Fibroblast of skin of back (primary cell): ENCODE results near the gene ATP13A3.
A peak's percentile ranks its signal among the peaks of the same experiment; 100 is the strongest.

Experiments
- DNase-seq: peaks from one replicate; pipeline ENCODE4 v3.0.0-alpha.2; 2013

The ATP13A3 gene

DNA sequence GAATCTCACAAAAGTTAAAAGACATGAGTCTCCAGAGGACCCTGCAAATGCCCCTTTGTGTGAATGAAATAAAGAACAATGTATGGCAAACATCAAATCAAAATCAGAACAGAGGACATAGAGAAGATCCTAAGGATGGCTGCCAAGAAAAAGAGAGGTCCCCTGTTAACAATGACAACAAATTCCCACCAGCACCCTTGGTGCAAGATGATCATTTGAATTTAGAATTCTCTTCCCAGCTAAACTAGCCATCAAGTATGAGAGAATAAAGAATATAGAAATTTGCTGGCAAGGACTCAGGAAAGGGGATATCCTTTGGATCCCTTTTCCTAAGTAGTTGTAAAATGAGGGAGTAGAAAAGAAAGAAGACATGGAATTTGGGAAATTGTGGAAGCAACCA, 96.0 kb downstream of the ATP13A3 start:
- DNase-seq: no peak

DNA sequence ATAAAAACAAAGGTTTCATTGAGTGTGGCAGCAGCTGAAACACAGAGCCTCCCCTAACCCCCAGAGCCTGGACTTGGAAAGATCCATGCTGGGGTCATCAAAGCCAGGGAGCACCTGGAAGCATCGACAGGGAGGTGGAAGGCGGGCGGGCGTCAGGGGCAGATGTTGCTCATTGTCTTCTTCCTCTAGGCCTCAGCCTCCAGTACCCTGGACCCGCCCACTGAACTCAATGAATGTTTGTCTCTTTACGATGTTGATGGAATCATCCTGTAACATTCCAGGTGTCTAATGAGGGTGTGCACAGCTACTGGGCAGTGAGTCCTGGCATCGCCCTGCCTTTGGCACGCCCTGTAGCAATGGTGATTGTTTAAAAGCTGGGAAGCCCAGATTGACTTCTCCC, 97.5 kb downstream of the ATP13A3 start:
- no peak for DNase-seq

DNA sequence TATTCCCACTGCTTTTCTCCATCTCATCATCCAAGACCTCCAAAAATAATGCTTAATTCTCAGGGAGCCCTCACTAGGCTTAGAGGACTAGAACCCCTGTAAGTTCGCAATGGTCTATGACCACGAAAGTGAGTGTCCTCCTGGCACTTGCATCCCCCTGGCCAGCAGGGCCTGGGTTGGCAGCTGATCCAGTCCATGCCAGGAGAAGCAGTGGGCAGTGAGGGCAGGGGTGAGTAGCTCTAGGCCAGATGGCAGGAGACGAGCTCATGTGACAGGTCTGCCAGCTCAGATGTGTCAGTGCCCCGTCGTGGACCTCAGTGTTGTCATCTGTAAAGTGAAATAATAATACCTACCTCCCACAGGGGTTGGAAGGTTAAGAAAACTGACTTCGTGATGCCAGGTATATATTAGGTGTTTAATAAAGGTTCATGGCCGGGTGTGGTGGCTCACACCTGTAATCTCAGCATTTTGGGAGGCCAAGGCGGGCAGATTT, 98.8 kb downstream of the ATP13A3 start:
- no peak for DNase-seq

DNA sequence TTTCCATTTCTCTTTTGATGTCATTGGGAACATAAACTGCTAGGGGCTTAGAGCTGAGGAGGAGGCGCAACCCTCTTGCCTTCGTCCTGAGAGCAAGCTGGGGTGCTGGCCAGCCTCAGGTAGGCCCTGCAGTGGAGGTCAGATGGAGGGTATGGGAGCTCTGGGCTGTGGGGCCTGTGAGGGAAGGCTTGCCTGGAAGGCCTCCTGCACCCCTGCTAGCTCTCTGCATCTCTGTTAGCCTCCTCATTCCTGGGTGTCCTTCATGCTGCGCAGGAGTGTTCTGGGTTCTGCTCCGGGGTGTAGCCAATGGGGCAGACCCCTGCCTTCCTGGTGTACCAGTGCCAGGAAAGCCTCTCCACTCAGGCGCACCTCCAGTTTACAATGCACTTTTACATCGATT, 99.5 kb downstream of the ATP13A3 start:
- no peak for DNase-seq

DNA sequence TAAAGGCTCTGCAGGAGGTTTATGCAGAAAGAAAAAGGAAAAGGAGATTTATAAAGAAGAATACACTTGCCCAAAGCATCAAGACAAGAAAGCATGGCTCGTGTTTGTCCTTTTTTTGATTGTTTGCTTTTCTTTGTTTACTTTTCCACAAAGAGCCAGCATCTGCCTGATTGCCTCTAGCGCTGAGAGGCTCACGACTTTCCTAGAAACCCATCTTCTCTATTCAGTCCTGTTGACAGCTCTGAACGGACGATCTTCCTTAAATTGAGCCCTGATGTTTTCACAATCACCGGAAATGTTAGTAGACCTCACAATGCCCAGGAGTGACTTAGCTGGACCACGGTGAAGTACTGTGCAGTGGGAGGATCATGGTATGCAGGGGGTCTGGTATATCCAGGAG, 100.2 kb downstream of the ATP13A3 start:
- no peak for DNase-seq

DNA sequence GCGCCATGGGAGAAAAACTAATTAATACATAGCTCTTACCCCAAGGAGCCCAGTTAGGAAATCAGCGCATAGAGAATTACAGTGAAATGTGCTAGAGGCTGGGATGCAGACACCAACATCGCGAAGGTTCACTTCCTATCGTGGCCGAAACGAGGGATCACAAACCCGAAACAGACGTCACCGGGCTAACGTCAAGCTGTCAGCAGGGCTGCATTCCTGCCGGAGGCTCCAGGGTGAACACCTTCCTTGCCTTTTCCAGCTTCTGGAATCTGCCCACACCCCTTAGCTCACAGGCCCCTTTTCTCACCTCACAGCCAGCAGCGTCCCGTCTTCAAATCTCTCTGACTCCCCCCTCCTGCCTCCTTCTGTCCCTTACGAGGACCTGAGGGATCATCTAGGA, 100.7 kb downstream of the ATP13A3 start:
- no peak for DNase-seq

DNA sequence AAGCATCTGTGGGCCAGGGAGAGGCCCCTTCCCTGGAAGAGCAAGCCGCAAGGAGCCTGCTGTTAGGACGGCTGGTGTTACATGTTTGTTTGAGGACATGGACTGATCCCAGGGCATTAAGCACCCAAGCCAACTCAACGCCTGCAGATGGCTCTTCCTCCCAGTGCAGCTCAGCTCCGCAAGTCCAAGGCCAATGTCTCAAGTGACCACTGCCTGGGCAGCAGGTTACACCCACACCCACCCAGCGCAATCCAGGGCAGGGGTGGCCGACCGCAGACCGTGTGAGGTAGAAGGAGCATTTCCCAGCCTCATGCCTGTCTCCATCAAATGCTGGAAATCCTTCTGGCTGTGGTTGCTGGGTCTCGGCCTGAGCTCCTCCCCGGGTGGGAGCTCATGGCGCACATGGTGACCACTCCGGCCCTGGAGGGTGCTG, 102.2 kb downstream of the ATP13A3 start:
- no peak for DNase-seq

DNA sequence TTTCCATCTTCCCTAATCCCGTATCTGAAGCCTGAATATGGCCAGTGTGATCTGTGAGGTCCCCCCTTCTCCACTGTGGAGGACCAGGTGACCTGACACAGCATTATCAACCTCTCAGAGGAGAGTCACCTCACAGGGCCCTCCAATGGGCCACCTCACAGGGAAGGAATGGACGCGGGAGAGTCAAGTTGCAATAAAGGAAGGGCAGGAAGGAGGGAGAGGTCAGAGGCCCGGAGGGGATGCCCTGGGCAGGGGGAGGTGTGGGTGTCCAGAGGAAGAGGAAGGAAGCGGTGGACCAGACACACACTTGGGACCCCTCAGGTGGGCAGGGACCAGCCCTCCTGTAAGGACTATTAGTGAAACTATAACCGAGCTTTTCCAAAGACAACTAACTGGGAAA, 102.6 kb downstream of the ATP13A3 start:
- no peak for DNase-seq

DNA sequence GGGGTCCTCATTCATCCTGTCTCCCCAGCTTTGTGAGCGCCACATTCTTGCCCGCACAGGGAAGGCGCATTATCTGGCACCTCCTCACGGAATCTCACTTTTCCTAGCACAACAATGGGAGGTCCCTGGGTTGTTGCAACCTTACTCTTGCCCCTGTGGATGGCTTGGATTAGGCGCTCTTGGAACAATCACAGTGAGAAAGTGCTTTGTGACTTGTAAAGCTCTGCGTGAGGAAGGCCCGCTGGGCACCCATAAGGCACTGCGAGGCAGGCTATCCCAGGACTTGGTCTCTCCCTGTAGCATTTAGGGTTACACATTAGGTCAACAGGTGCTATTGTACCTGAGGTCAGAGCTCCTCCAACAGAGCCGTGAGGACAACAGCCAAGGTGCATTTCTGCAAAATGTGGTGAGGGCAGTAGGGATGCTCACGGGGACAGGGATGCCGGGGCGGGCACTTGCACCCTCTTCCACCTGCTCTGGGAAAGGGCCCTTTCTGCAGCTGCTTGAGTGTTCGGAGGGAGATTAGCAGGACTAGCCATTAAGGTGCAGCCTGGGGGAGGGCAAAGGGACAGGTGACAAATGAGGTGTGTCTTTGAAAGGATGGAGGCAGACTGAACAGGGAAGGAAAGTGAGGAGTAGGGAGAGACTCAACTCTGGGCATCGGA, 103.4 kb downstream of the ATP13A3 start:
- DNase-seq: no peak

DNA sequence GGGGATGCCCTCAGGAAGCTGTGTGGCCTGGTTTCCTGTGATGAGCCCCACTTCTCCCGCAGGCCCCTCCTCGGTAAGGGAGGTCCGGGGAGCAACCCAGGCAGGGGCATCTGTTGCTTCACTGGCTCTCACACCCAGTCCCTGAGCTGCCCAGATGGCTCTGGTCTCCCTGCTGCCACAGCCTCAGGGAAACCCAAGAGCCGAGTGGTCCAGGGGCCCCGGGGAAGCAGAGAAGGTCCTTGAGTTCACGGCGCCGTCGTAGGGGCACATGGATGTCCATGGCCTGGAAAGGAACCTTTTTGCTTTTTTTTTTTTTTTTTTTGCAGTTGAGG, 103.9 kb downstream of the ATP13A3 start:
- no peak for DNase-seq

DNA sequence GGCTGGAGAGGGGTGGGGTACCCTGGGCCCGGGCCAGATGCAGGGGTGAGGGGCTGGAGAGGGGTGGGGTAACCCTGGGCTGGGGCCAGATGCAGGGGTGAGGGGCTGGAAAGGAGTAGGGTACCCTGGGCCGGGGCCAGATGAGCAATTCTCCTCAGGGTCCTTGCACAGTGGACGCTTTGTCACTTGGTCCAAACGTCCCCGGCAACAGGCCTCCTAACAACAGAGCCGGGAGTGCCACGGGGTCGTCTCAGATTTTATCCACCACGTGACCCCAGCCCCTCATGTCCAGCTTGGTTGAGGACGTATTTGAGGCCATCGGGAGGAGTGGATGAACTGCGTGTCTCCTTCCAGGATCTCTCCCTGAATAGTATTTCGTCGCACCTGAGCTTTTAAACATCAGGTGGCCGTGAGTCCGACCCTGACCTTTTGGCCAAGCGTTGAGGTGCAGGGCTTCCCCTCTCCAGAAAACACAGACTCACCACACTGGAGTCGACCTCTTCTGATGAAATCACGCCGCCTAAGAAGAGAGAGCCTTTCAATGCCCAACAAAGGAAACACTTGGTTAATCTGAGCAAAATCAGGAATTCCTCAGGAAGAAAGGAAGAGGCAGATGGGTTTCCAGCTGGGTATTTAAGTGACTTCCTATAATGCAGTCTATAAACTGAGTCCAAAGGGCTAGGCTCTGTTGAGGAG, 104.5 kb downstream of the ATP13A3 start:
- DNase-seq: no peak

DNA sequence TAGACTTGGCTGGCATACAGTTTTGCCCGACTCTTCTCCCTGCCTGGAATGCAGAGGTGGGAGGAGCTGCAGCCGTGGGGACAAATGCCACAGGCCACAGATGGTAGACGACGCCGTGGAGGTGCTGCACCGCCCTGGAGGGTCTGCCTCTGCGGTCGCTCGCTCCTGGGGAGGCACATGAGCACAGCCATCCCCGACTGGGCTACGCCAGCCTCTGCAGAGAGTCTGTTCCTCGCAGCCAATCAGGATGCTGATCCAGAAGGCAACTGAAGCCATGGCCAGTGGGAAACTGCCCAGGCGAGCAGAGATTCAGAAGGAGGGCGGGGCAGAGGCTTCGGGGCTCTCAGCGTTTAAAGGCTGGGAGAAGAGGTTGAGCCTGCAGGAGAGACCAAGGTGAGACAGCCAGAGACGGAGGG, 105.3 kb downstream of the ATP13A3 start:
- DNase-seq: no peak

DNA sequence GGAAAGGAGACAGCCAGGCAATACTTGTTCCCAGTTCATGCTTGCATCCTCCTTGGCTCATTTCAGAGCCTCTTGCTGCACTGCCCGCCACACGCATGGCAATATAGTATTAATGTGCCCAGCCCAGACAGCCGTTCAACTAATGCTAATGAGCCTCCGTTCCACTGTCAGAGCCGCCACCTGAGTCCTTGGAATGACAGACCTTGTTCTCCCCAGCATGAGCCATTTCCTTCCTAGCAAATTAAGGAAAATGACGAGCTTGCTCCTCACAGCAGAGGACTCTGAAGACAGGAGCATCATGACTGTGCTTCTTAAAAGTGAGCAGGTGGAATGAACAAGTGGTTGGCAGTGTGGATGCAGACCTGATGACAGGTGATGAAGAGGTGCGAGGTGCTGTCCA, 106.5 kb downstream of the ATP13A3 start:
- no peak for DNase-seq

DNA sequence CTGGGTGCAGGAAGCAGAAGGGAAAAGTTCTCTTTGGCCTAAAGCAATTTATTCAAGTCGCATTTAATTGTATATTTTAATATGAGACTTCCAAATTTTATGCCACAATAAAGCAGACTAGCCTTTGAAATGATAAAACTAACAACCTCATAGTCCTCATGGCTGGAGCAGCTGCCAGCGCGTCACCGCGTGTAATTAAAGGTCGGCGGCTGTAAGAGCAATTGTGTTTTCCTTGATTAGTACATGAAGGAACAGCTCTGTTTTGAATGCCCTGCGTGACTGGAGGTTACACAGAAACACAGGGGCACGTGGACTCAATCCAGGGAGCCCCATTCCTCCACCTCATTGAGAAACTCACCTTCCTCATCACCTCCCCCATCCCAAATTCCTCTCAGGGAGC, 107.2 kb downstream of the ATP13A3 start:
- no peak for DNase-seq

DNA sequence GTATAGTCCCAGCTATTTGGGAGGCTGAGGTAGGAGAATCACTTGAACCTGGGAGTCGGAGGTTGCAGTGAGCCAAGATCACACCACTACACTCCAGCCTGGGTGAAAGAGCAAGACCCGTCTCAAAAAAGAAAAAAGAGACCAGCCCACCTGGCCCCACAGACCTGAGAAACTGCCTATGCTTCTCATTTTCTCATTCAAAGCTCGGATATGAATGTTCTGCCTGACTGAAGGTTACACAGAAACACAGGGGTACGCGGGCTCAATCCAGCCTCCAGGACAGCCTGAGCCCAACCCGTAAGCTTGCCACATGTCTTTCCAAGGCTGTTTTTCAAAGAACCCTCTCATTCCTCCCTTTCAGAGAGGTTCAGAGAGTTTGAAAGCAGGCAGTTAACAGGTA, 107.6 kb downstream of the ATP13A3 start:
- no peak for DNase-seq

DNA sequence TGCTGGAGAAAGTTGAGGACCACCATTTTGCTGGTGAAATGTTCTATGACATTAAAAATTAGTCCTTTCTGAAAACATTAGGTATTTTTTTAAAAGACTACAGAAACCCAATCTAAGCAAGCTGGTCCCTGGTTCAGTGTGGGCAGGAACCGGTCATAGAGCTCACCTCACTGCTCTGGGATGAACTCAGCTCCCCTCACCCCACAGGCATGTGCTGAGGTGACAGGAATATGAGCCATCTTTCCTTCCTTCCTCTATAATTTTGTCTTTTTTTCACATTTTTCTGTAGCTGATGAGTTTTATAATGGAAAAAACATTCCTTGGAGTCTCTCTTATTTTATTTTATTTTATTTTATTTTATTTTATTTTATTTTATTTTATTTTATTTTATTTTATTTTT, 109.1 kb downstream of the ATP13A3 start:
- no peak for DNase-seq

DNA sequence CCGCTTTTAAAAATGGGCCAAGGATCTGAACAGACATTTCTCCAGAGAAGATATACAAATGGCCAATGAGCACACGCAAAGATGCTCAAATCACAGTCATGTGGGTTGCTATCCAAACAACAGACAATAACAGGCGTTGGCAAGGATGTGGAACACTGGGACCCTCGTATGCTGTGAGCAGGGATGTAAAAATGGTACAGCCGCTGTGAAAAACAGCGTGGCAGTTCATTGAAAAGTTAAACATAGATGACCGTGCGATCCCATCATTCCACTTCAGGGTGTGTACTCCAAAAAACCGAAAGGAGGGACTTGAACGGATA, 110.6 kb downstream of the ATP13A3 start:
- no peak for DNase-seq

DNA sequence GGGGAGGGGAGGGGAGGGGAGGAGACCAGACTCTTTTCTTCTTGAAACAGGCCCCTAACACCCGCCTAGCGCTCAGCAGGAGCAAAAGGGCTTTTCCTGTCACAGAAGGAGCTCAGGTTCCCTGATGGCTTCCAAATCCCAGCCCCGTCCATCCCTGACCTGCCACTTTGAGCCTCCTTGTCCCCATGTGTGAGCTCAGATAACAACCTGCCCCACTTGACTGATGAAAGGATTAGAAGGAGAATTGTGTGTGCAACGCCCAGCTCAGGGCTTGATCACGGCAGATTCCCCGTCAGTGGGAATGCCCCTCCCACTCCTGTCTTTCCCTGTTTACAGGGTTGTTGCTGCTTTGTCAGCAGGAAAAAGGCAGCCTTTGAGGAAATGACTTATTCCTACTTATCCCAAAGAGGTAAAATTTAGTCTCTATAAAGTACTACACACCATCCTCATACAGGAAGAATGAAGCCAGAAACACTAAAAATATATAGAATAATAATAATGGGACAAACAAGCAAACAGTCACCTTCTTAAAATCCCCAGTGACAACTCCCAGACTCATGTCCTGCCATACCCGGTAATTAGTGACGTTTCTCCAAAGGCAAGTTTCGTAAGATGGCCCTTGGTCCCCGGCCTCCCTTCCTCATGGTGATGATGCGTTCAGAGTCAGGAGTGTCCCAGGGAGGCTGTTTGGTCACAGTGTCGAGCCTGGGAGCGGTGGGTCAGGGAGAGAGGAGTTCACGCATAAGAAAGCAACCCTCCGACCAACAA, 111.1 kb downstream of the ATP13A3 start:
- DNase-seq: no peak

DNA sequence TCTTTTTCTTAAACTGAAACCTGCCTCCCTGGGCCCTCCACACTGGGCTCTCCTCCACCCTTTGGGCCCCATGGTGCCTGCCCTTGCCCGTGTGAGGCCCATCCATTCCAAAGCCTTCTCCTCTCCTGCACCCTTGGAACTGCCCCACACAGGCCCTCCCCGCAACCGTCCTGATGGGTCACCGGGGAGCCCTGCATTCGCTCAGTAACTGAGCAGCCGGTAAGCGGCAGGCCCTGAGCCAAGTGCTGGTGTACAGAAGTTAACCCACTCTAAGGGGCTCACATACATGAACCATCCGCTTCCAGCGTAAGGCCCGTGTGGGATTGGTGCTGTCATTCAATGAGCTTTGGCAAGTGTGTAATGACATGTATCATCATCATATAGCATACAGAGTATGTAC, 111.9 kb downstream of the ATP13A3 start:
- no peak for DNase-seq

DNA sequence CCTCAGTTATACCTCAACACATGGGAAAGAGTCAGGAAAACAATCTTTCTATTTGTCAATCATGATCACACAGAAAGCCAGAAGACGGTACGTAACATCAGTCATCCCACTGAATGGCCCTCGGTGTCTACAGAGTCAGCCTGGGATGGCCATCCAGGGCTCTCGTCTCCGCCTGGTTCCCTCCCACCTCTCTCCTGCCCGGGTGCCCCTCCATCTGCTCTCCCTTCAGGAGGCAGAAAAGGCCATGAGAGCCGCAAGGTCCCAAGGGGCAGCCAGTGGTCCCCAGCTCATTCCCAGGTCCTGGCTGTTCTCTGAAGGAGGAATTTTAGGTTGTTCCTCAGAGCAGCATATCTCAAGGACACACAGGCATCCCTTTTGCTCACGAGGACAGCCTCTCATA, 112.9 kb downstream of the ATP13A3 start:
- no peak for DNase-seq

DNA sequence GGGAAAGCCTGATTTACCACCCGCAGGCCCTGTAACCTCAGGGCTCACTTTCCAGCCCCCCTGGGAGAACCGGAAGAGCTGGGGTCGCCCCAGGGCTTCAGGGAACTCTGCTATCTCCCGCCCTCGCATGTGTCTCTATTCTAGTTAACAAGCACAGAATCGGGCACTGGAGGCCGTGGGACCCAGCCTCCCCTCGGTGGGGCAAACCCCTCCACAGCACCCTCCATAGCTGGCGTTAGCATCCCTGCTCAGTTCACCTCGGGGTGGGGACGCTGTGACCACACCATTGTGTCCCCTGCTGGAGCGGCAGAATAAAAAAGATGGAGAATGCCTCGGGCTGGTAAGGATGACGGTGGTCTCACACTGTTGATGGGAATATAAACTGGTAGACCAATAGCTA, 113.8 kb downstream of the ATP13A3 start:
- DNase-seq: no peak

DNA sequence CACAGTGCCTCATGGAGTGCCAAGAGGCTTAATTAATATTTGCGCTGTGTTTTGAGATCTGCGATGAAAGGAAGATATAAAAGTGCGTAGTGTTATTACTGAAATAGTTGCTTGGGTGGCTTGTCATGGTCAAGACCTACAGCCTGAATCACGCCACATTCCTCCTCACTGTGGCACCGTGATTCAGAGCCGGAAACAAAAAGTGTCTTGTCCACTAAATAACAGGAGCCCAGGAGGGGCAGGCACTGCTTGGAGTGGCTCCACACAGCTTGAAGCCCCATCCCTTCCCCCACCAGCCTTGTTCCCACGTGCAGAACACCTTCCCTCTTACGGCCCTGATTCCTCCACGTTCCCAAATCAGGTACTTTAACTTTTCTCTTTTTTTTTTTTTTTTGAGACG, 116.0 kb downstream of the ATP13A3 start:
- no peak for DNase-seq

DNA sequence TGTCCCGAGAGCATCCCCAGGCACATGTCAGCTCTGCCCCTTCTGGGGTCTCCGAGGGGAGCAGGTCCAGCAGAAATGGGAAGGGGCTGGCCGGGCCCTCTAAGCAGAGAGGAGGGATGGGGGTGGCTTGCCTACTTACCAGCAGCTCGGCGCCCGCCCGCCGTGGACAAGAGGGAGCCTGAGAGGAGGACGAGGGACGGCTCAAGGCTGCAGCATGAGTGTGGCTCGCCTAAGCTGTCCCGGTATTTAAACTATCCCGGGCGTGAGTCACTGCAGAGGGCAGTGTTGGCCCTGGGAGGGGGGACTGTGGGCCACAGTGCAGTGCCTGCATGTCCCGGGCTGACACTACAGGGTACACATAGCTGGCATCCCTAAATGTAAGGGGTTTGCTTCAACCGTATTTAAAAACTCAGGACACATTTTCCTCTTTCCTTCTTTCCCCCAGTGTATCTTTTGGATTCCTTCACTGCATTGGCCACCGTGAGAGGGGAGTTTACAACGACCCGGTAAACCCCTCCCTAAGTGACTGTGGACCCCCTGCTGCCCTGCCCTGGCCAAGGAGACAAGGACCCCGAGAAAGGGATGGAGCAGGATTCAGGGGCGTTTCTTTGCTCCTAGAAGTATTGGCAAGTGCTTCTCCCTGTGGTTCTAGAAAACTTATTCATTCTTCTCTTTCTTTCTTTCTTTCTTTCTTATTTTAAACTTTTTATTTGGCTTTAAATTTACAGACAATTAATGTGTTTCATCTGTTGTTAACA, 117.1 kb downstream of the ATP13A3 start, which contains the start of gene LRRC15:
Gene LRRC15, minus strand, starts transcription at position 222 of the 758 bp plus-strand sequence. CDS start 8,700 bp downstream, outside the sequence.
- peak; percentile 71 for DNase-seq
